Astrocyte of the spinal cord (primary cell): Measurements from ENCODE around the gene TRPM2.

Source experiments
- DNase-seq: peaks from one replicate; pipeline ENCODE4 v3.0.0; 2011; ENCODE audit warnings: low read depth, low spot score
- H3K4me3 ChIP-seq: 2 replicates; pipeline ENCODE4 v1.5.1; 2011; ENCODE audit warnings: low read depth, mild to moderate bottlenecking, low read length, moderate library complexity
- CTCF ChIP-seq: IDR thresholded peaks from 2 replicates; pipeline ENCODE4 v1.5.1; 2012; ENCODE audit warnings: low read depth, mild to moderate bottlenecking, low read length, inconsistent platforms
- in situ Hi-C: cut with HindIII; loops from 2 replicates; pipeline ENCODE4 v1.10.0; 2017; ENCODE audit warnings: low sequenced_read_pairs

TRPM2 gene

GRCh38 chr21:44375761-44376241 lies 22.4 kb downstream of the TRPM2 start:
- no peak for DNase-seq
- TF ChIP-seq CTCF = no peak
- in situ Hi-C loops = no loop called here
- no peak overlapping the region for H3K4me3 ChIP-seq

GRCh38 chr21:44376606-44377005 lies 23.2 kb downstream of the TRPM2 start:
- in situ Hi-C loops = no loop called here
- no peak for TF ChIP-seq CTCF
- no peak for DNase-seq
- H3K4me3 ChIP-seq = no peak overlapping the region

GRCh38 chr21:44377201-44377921 lies 23.9 kb downstream of the TRPM2 start:
- DNase-seq = no peak
- in situ Hi-C loops = no loop called here
- no peak overlapping the region for H3K4me3 ChIP-seq
- TF ChIP-seq CTCF = no peak

- no peak for DNase-seq
- in situ Hi-C loops = no loop called here
- H3K4me3 ChIP-seq = no peak overlapping the region
- TF ChIP-seq CTCF = no peak
Observed at GRCh38 chr21:44377922-44378645, 24.7 kb downstream of the TRPM2 start.

- in situ Hi-C loops = no loop called here
- DNase-seq = no peak
- TF ChIP-seq CTCF = no peak
Observed at GRCh38 chr21:44378646-44379514, 25.5 kb downstream of the TRPM2 start.

GRCh38 chr21:44379515-44379848 lies 26.1 kb downstream of the TRPM2 start:
- no peak for DNase-seq
- in situ Hi-C loops = no loop called here
- TF ChIP-seq CTCF = no peak
- no peak overlapping the region for H3K4me3 ChIP-seq

More at GRCh38 chr21:44378646-44379514, 25.5 kb downstream of the TRPM2 start:
- no peak overlapping the region for H3K4me3 ChIP-seq
